Endothelial cell of umbilical vein (primary cell): ENCODE measurements around the gene ASXL1. TPM values are rescaled to one million over a fixed set of nuclear protein-coding genes. Genes with fewer than 3 reads are reported as not detected.
"Not testable (repeated sequence)": the region's sequence is repeated elsewhere in the genome, so short reads cannot be mapped to it uniquely, and the experiment has no call there.

Source experiments
- BruUV-seq: library from RNA; stranded (reverse); fragments of 400-500 nt; replicated peaks from 2 replicates; lab custom pipeline; 2021; lab: Mats Ljungman, UMichigan
- CTCF ChIA-PET: fragments of 300-600, 350-600 bp; sonication (Branson Sonifier 250); formaldehyde crosslinking; loops from one replicate; lab custom pipeline; 2021; ENCODE audit warnings: antibody characterized with exemption, inconsistent platforms; lab: Charles Lee
- POLR2A ChIA-PET: fragments of 300-600, 350-600 bp; sonication (Branson Sonifier 250); formaldehyde crosslinking; loops from one replicate; lab custom pipeline; 2021; ENCODE audit warnings: antibody characterized with exemption, inconsistent platforms; lab: Charles Lee
- DNase-seq: peaks from one replicate; pipeline ENCODE4 v3.0.0-alpha.2; 2011; ENCODE audit warnings: low read depth, low spot score
- FAIRE-seq: peaks from 2 replicates; lab custom pipeline; 2011; peaks lifted over from hg19 to GRCh38; lab: Jason Lieb, UNC
- H2AFZ ChIP-seq: 2 replicates; pipeline ENCODE4 v1.6.0; 2012; ENCODE audit warnings: low read depth, low read length, control low read depth, inconsistent platforms
- H3K27ac ChIP-seq: 2 replicates; pipeline ENCODE4 v1.5.1; 2011; ENCODE audit warnings: low read depth, mild to moderate bottlenecking, control low read depth, low read length, moderate library complexity; ENCODE audit not compliant: insufficient read depth
- H3K27me3 ChIP-seq, 2 experiments: 2 replicates each; pipeline versions ENCODE4 v1.6.0 to v1.6.1; 2011; ENCODE audit warnings: low read length in 2 of 2, mixed read lengths in 1 of 2; ENCODE audit not compliant: control insufficient read depth in 2 of 2, insufficient read depth in 2 of 2
- H3K36me3 ChIP-seq, 2 experiments: 2 replicates in 1 of 2; 3 replicates in 1 of 2; pipeline ENCODE4 v1.5.1; 2011; ENCODE audit warnings: low read length in 2 of 2, mild to moderate bottlenecking in 1 of 2, moderate library complexity in 1 of 2; ENCODE audit not compliant: control insufficient read depth in 2 of 2, insufficient read depth in 2 of 2; ENCODE audit errors: extremely low read depth in 1 of 2
- H3K4me1 ChIP-seq: 3 replicates; pipeline ENCODE4 v1.5.1; 2011; ENCODE audit warnings: mild to moderate bottlenecking, low read length; ENCODE audit not compliant: control insufficient read depth, insufficient read depth; ENCODE audit errors: extremely low read depth
- H3K4me2 ChIP-seq: 2 replicates; pipeline ENCODE4 v1.6.1; 2011; ENCODE audit warnings: low read length, control low read depth, mixed read lengths; ENCODE audit not compliant: insufficient read depth
- H3K4me3 ChIP-seq, 3 experiments: fragments of 200-600 bp in 1 of 3; sonication (generic), shearing (Covaris generic) in 1 of 3; replicated peaks in 1 of 3; 2 replicates each; pipeline ENCODE4 v1.5.1; 2011 to 2016; ENCODE audit warnings: control low read depth in 3 of 3, low read length in 3 of 3, mild to moderate bottlenecking in 2 of 3, inconsistent platforms in 1 of 3, low read depth in 1 of 3, moderate library complexity in 1 of 3; ENCODE audit not compliant: insufficient read depth in 1 of 3
- H3K79me2 ChIP-seq: 2 replicates; pipeline ENCODE4 v1.6.0; 2012; ENCODE audit warnings: low read length, inconsistent platforms; ENCODE audit not compliant: control insufficient read depth, insufficient read depth
- H3K9ac ChIP-seq: replicated peaks from 2 replicates; pipeline ENCODE3; 2011; ENCODE audit warnings: low read length, control low read depth; ENCODE audit not compliant: insufficient read depth; ENCODE audit errors: extremely low read depth
- H3K9me1 ChIP-seq: replicated peaks from 3 replicates; pipeline ENCODE4 v1.6.0; 2011; ENCODE audit warnings: mild to moderate bottlenecking, low read length; ENCODE audit not compliant: control insufficient read depth, insufficient read depth; ENCODE audit errors: extremely low read depth
- H3K9me3 ChIP-seq: replicated peaks from 2 replicates; pipeline ENCODE4 v1.5.1; 2012; ENCODE audit warnings: low read length, inconsistent platforms; ENCODE audit not compliant: control insufficient read depth, insufficient read depth
- H4K20me1 ChIP-seq: replicated peaks from 2 replicates; pipeline ENCODE3; 2011; ENCODE audit warnings: mild to moderate bottlenecking, low read length; ENCODE audit not compliant: control insufficient read depth, insufficient read depth; ENCODE audit errors: extremely low read depth
- EZH2 ChIP-seq: IDR thresholded peaks from 2 replicates; pipeline ENCODE4 v1.6.1; 2012; ENCODE audit warnings: borderline replicate concordance, low read depth, mild to moderate bottlenecking, moderate library complexity, low read length, inconsistent platforms; ENCODE audit not compliant: severe bottlenecking
- FOS ChIP-seq: IDR thresholded peaks from 2 replicates; pipeline ENCODE4 v1.6.1; 2011; ENCODE audit warnings: mild to moderate bottlenecking, low read length, moderate library complexity, borderline replicate concordance; ENCODE audit not compliant: insufficient read depth
- GATA2 ChIP-seq: IDR thresholded peaks from 2 replicates; pipeline ENCODE4 v1.7.0; 2011; ENCODE audit warnings: low read depth, mild to moderate bottlenecking, moderate library complexity, mixed read lengths, low read length; ENCODE audit not compliant: insufficient read length, insufficient read depth
- JUN ChIP-seq: IDR thresholded peaks from 2 replicates; pipeline ENCODE4 v1.6.1; 2011; ENCODE audit warnings: borderline replicate concordance, low read depth; ENCODE audit not compliant: insufficient read length, insufficient read depth
- MYC ChIP-seq: IDR thresholded peaks from one replicate; pipeline ENCODE4 v1.6.1; 2011; ENCODE audit warnings: mild to moderate bottlenecking, low read depth, low read length
- POLR2A ChIP-seq: IDR thresholded peaks from 2 replicates; pipeline ENCODE4 v1.6.1; 2012; ENCODE audit warnings: low read depth, mild to moderate bottlenecking, control low read depth, low read length
- POLR2AphosphoS5 ChIP-seq: IDR thresholded peaks from 2 replicates; pipeline ENCODE4 v1.6.1; 2012; ENCODE audit warnings: low read depth, mild to moderate bottlenecking, control low read depth, low read length, moderate library complexity; ENCODE audit not compliant: insufficient read depth
- dilution Hi-C: fragments of 300-500 bp; cut with MboI; formaldehyde crosslinking; loops from one replicate; pipeline ENCODE4 v1.15.0; 2019; ENCODE audit warnings: low sequenced_read_pairs; ENCODE audit not compliant: extremely low pct_ligation_motif_present
- intact Hi-C: fragments of 100-400 bp; cut with micrococcal nuclease; formaldehyde crosslinking; loops from one replicate; pipeline ENCODE4 v1.10.0; 2022
- polyA plus RNA-seq, 4 experiments: library from polyadenylated mRNA; depleted of rRNA in 3 of 4; stranded (reverse) in 3 of 4; unstranded in 1 of 4; fragments of >200 nt; gene quantifications; 2 replicates each; pipeline versions ENCODE4 v1.2.1 to v1.2.3, GENCODE V29; 2011 to 2012; ENCODE audit warnings: missing spikeins in 1 of 4
- total RNA-seq: library from RNA; stranded (reverse); gene quantifications from 2 replicates; pipeline ENCODE4 v1.2.3, GENCODE V29; 2021
- TF ChIP-seq, protein P1 (sequence below): IDR thresholded peaks from 2 replicates; pipeline ENCODE4 v1.6.1; 2011; ENCODE audit not compliant: insufficient read depth, insufficient read length
- TF ChIP-seq, protein P2 (sequence below), 2 donors: IDR thresholded peaks; 1 replicate in 1 of 2; 2 replicates in 1 of 2; pipeline ENCODE4 v1.5.1; 2011; ENCODE audit warnings: low read length in 2 of 2, mild to moderate bottlenecking in 2 of 2, moderate library complexity in 2 of 2, control low read depth in 1 of 2, inconsistent platforms in 1 of 2, low read depth in 1 of 2; ENCODE audit not compliant: insufficient read depth in 1 of 2; ENCODE audit errors: extremely low read depth in 1 of 2

Gene ASXL1
- total and polyA plus RNA-seq, 2 donors (not counting 3 experiments of a cell fraction or from before 2014, with no cell fraction given): 45.4 to 101 TPM

DNA sequence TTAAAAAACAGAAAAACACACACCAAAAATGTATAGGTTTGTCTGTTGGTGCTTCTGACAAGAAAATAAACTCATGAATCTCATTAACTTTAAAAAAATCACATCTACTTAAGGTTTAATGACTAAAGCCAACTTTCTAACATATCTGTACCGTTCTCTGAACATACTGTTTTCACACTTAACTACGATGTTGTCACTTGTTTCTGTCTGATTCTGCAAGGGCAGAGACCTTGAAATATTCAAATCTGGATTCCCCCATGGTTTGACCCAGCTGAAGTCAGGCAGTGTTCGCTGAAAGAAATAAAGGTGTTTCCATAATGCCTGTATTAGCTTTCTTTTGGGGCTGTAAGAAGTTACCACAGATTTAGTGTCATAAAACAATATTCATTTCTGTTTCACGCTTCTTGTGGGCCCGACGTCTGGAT, 2.7 kb upstream of the ASXL1 start:
- no TSS peak for BruUV-seq
- dilution Hi-C loops: no loop called here
- H2AFZ ChIP-seq: no peak overlapping the region

DNA sequence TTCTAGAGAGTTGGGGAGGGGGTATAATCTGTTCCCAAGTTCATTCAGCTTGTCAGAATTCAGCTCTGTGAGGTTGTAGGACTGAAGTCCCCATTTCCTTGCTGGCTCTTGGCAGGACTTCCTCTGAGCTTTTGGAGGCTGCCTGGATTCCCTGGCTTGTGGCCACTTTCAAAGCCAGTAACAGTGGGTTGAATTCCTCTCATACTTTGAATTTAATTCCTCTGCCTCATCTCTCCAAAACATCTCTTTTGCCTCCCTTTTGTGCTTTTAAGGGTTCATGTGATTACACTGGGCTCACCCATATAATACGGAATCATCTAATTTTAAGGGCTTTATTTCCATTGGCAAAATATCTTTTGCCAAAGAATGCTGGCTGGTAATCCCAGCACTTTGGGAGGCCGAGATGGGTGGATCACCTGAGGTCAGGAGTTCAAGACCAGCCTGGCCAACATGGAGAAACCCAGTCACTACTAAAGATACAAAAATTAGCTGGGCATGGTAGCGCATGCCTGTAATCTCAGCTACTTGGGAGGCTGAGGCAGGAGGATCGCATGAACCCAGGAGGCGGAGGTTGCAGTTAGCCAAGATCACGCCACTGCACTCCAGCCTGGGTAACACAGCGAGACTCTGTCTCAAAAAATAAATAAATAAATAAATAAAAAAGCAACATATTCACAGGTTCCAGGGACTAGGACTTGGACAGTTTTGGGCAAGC, 2.1 kb upstream of the ASXL1 start:
- FAIRE-seq, BruUV-seq, H3K4me2 ChIP-seq, H2AFZ ChIP-seq, H4K20me1 ChIP-seq, H3K9me3 ChIP-seq, H3K27me3 ChIP-seq, POLR2A ChIA-PET, H3K36me3 ChIP-seq, H3K9me1 ChIP-seq, dilution Hi-C loops, intact Hi-C loops, CTCF ChIA-PET, DNase-seq, H3K4me3 ChIP-seq, H3K9ac ChIP-seq, H3K27ac ChIP-seq: not testable (repeated sequence)
- peaks cover 27% of the 10 kb centered on the region for H3K4me1 ChIP-seq
- H3K79me2 ChIP-seq: peaks cover 25% of the 10 kb centered on the region

More for the DNA sequence above, 2.7 kb upstream of the ASXL1 start:
- H3K27ac ChIP-seq: no peak overlapping the region
- no peak overlapping the region for H3K4me3 ChIP-seq
- no peaks in the 10 kb centered on the region for H3K36me3 ChIP-seq
- intact Hi-C loops: no loop called here
- ChIA-PET POLR2A (no interaction called here), CTCF (no interaction called here)
- no peak for DNase-seq
- no peaks in the 10 kb centered on the region for H3K9me1 ChIP-seq
- H3K4me2 ChIP-seq: no peak overlapping the region
- H4K20me1 ChIP-seq: peaks cover 3% of the 10 kb centered on the region
- H3K79me2 ChIP-seq: peaks cover 19% of the 10 kb centered on the region
- TF ChIP-seq JUN (no peak), EZH2 (no peak), POLR2A (no peak), MYC (no peak), POLR2AphosphoS5 (no peak), FOS (no peak), GATA2 (no peak)
- TF ChIP-seq, protein P1, sequence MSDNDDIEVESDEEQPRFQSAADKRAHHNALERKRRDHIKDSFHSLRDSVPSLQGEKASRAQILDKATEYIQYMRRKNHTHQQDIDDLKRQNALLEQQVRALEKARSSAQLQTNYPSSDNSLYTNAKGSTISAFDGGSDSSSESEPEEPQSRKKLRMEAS: no peak
- TF ChIP-seq, protein P2, sequence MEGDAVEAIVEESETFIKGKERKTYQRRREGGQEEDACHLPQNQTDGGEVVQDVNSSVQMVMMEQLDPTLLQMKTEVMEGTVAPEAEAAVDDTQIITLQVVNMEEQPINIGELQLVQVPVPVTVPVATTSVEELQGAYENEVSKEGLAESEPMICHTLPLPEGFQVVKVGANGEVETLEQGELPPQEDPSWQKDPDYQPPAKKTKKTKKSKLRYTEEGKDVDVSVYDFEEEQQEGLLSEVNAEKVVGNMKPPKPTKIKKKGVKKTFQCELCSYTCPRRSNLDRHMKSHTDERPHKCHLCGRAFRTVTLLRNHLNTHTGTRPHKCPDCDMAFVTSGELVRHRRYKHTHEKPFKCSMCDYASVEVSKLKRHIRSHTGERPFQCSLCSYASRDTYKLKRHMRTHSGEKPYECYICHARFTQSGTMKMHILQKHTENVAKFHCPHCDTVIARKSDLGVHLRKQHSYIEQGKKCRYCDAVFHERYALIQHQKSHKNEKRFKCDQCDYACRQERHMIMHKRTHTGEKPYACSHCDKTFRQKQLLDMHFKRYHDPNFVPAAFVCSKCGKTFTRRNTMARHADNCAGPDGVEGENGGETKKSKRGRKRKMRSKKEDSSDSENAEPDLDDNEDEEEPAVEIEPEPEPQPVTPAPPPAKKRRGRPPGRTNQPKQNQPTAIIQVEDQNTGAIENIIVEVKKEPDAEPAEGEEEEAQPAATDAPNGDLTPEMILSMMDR (IDR thresholded peaks at IDR 0.05; ENCODE audit: extremely low read depth in 1 of 2, insufficient read depth in 1 of 2, low read depth in 1 of 2, low read length in 2 of 2): no peak
- no peaks in the 10 kb centered on the region for H3K27me3 ChIP-seq
- H3K9me3 ChIP-seq: no peaks in the 10 kb centered on the region
- no peak for FAIRE-seq
- peaks cover 24% of the 10 kb centered on the region for H3K4me1 ChIP-seq
- no peak overlapping the region for H3K9ac ChIP-seq
